GM12878 (cell line): ENCODE data around the gene PRKN.

Source experiments
- CTCF ChIP-seq, 3 experiments: IDR thresholded peaks in 2 of 3; conservative IDR thresholded peaks in 1 of 3; 2 replicates each; pipeline ENCODE4 v1.5.1; 2011; ENCODE audit warnings: low read depth in 3 of 3, low read length in 3 of 3, mild to moderate bottlenecking in 3 of 3, control low read depth in 2 of 3, moderate library complexity in 2 of 3, inconsistent platforms in 1 of 3, mixed read lengths in 1 of 3; ENCODE audit not compliant: control insufficient read depth in 2 of 3, insufficient read depth in 1 of 3; ENCODE audit errors: extremely low read depth in 1 of 3
- POLR2A ChIP-seq: IDR thresholded peaks from 2 replicates; pipeline ENCODE4 v1.6.1; 2011; ENCODE audit warnings: low read depth, mild to moderate bottlenecking, low read length

DNA sequence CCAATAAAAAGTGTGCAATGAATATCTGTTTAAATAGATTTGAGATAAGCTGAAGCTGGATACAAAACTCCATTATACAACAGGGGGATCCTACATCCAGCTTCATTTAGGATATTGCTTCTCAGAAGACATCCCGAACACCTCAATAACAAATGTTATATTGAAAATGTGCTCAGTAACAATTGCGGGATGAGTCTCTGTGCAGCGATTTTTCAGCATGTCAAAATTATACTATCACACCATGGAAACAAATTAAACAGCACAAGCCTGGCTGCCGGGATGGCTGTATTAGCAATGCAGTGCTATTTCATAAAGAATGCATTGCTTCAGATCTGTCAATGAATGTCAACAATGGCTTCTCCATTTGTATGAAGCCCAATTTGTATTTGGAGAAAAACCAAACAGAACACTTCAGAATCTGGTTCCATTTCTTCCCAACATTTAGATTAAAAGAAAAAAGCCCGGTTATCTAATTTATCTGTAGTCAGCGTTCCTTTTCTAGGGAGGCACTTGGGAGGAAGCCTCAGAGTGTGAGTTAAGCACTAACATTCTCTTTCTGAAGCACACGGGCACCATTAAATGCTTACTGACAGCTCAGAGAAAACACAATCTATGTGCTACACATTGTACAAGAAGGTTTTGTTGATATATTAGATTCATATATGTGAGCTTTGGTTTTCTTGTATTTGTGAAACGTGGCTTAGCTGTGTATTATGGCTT, 1142.8 kb downstream of the PRKN start:
- TF ChIP-seq CTCF (IDR thresholded peaks at IDR 0.05 in 2 of 3, conservative IDR thresholded peaks at IDR 0.05 in 1 of 3; ENCODE audit: control insufficient read depth in 2 of 3, extremely low read depth in 1 of 3, insufficient read depth in 1 of 3, low read depth in 3 of 3, low read length in 3 of 3) (no peak), POLR2A (no peak)
